ENCODE measurements around the gene DES.

GRCh38 chr2:219386532-219387280 lies 31.5 kb upstream of the DES start:
- TF ChIP-seq CTCF (IDR thresholded peaks at IDR 0.05; ENCODE audit: poor library complexity, severe bottlenecking) (no peak), TAF1 (IDR thresholded peaks at IDR 0.05; ENCODE audit: low read depth) (no peak), EZH2 (IDR thresholded peaks at IDR 0.05; ENCODE audit: borderline replicate concordance, insufficient read depth, low read length, poor library complexity, severe bottlenecking) (no peak)
